NCI-H1417 (cell line): Measurements from ENCODE around the gene RAB5B.
"Not testable (repeated sequence)": the region's sequence is repeated elsewhere in the genome, so short reads cannot be mapped to it uniquely, and the experiment has no call there.

ENCODE experiments used
- DNase-seq, 3 experiments: peaks; one replicate each; lab custom pipeline; 2025; lab: John Stamatoyannopoulos, UW

RAB5B gene

GRCh38 chr12:56014205-56014604, 40.3 kb downstream of the RAB5B start:
- no peak for DNase-seq

DNA sequence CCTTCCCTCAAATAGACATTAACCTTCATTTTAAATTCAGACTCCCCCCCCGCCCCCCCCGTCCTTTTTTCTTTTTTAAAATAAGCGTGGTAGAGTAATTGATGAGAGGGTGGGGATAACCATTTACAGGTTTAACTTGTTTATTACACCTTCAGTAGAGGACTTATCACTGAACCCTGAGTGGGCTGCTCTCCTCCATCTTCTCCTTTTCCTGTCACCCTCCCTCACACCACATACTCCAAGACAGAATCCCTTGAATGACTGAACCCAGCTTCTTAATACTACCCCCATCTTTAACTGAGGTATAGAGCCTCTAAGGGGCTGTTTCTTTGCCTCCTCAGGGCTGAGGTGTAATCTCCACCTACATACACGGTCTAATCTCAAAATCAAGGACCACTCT, 43.3 kb downstream of the RAB5B start:
- no peak for DNase-seq

GRCh38 chr12:56018356-56018755, 44.5 kb downstream of the RAB5B start:
- DNase-seq: no peak

GRCh38 chr12:56020423-56021184, 46.7 kb downstream of the RAB5B start, which contains the start of gene IKZF4:
TSS of gene IKZF4 (plus strand) at chr12:56021043. CDS start at chr12:56021494, 451 bp downstream.
- DNase-seq: peak in 2 of 3 experiments; percentile 69 to 82

DNA sequence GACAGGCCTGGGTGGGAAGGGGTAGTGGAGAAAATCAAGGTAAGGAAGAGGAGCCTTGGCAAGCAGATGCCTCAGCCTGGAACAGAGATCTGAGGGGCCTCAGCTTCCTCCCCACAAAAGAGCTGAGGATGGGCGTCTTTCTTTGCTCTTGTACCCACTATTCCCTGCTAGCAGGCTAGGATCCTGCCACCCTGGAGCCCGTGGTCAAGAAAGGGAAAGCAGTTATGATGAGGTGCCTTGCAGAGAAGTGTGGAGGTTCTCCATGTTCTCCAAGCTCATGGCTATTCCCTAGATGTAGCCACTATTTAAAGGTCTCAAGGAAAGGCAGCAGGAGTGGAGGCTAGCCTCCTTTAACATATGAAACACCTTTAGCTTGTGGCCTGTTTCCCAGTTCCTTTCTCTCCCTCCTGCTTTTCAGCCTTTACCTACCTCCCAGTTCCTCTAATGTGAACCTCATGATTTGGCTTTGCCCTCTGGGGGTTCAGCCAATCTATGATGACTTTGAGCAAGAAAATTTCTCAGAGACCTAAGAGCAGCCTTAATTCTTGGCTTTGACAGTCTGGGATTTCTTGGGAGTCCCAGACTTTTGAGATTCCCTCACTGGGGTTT, 48.1 kb downstream of the RAB5B start:
- no peak for DNase-seq

GRCh38 chr12:56028511-56029165, 54.8 kb downstream of the RAB5B start:
- no peak for DNase-seq

- DNase-seq: no peak
Observed at GRCh38 chr12:56029166-56029519, 55.3 kb downstream of the RAB5B start.

GRCh38 chr12:56029666-56030293, 55.9 kb downstream of the RAB5B start:
- peak; percentile 17 to 70 (median 21) for DNase-seq

- DNase-seq: no peak
Observed at GRCh38 chr12:56031987-56032386, 58.1 kb downstream of the RAB5B start.

GRCh38 chr12:56034586-56035332, 60.9 kb downstream of the RAB5B start:
- DNase-seq: no peak

- no peak for DNase-seq
Observed at GRCh38 chr12:56037161-56037560, 63.3 kb downstream of the RAB5B start.

DNA sequence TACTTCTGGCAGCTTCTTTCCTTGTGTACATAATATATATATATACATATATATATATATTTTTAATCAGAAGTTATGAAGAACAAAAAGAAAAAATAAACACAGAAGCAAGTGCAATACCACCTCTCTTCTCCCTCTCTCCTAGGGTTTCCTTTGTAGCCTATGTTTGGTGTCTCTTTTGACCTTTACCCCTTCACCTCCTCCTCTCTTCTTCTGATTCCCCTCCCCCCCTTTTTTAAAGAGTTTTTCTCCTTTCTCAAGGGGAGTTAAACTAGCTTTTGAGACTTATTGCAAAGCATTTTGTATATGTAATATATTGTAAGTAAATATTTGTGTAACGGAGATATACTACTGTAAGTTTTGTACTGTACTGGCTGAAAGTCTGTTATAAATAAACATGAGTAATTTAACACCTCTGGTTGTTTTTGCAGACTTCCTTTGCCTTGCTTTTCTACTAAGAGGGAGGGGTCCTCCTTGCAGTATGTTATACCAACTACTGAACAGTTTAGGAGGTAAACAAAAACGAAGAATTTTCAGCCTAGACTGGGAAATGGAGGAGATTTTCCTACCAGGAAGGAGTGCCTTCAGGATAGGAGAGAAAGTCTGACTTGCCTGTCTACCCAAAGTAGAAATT, 64.3 kb downstream of the RAB5B start:
- DNase-seq: no peak

DNA sequence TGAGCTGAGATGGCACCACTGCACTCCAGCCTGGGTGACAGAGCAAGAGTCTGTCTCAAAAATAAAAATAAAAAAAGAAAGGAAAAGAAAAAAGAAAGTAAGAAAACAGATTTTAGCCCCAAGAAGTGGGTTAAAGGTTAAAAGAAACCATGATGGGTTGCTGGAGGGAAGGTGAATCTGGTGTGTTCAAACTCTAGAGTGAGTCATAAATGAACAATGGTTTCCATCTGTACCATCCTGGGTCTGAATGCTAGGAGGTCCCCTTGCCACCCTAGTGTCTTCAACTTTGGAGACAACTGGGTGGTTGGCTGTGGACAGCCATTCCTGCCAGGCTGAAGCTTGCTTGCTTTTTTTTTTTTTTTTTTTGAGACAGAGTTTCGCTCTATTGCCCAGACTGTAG, 66.3 kb downstream of the RAB5B start:
- no peak for DNase-seq

DNA sequence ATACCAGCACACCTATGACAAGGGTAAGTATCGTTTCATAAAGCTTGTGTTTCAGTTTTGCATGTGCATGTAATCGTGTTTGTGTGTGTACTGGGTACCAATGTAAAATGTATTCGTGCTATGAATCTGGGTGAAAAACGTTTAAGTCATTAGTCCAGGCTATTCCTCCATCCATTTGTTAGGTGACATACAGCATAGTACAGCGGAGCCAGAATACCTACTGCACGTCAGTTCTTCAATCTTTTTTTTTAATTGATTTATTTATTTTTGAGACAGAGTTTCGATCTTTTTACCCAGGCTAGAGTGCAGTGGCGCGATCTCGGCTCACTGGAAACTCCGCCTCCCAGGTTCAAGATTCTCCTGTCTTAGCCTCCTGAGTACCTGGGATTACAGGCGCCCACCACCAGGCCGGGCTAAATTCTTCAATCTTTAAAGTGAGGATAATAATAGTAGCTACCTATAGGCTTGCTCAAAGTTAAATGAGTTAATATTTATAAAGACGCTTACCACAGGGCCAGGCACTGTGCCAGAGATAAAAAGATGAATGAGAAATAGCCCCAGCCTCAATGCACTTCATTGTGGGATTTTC, 67.2 kb downstream of the RAB5B start:
- DNase-seq: peak in 1 of 3 experiments; percentile 70

- peak; percentile 99 to 100 (median 100) for DNase-seq
Observed at GRCh38 chr12:56041552-56042429, 67.9 kb downstream of the RAB5B start, which contains the start of gene RPS26. TSS of gene RPS26 (plus strand) at chr12:56041918. CDS start at chr12:56042167, 249 bp downstream.

DNA sequence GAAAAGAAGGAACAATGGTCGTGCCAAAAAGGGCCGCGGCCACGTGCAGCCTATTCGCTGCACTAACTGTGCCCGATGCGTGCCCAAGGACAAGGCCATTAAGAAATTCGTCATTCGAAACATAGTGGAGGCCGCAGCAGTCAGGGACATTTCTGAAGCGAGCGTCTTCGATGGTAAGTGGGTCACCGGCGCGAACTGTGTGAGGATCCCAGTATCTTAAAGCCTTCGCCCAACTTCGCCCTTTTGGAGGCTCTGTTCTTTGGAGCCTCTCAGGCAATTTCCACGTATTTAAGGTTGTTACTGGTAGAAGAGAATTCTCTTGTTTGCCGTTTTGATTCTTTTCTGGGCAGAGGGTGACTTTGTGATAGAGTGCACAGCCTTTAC, 68.5 kb downstream of the RAB5B start:
- DNase-seq: not testable (repeated sequence)

DNA sequence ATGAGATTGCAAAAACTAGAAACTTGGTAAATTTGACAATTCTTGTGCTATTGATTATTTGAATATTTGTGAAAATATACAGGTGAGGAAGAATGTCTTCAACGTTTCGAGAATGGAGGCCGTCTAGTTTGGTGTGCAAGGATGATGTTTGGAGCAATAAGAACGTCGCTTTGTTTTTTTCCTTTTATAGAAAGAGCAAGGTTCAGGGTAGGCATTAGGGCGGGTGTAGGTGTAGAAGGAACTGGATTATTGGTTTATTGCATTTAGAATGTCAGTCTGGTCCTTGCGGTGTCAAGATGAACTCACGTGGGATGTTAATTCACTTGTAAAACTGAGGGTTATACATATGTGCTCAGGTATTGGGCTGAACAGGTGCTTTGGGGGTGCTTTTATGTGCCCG, 69.0 kb downstream of the RAB5B start:
- DNase-seq: no peak
